Endothelial cell (in vitro differentiated cells): ENCODE measurements around the gene CSTB. TPM values are rescaled to one million over a fixed set of nuclear protein-coding genes. Genes with fewer than 3 reads are reported as not detected.

Experiments
- DNase-seq: peaks from one replicate; pipeline ENCODE4 v3.0.0; 2021; ENCODE audit warnings: low spot score
- H3K27ac Mint-ChIP-seq: one replicate; pipeline ENCODE4 v1.8.0; 2021; ENCODE audit warnings: mixed read lengths, inconsistent platforms; ENCODE audit not compliant: unreplicated experiment
- H3K27me3 Mint-ChIP-seq: one replicate; pipeline ENCODE4 v1.8.0; 2021; ENCODE audit warnings: mild to moderate bottlenecking, moderate library complexity, mixed read lengths, inconsistent platforms; ENCODE audit not compliant: unreplicated experiment
- H3K36me3 Mint-ChIP-seq: one replicate; pipeline ENCODE4 v1.8.0; 2021; ENCODE audit warnings: mild to moderate bottlenecking, low read depth, mixed read lengths, inconsistent platforms; ENCODE audit not compliant: unreplicated experiment
- H3K4me1 Mint-ChIP-seq: one replicate; pipeline ENCODE4 v1.8.0; 2021; ENCODE audit warnings: mild to moderate bottlenecking, mixed read lengths, inconsistent platforms; ENCODE audit not compliant: unreplicated experiment
- H3K4me3 Mint-ChIP-seq: one replicate; pipeline ENCODE4 v1.8.0; 2021; ENCODE audit warnings: mild to moderate bottlenecking, mixed read lengths, inconsistent platforms; ENCODE audit not compliant: unreplicated experiment
- H3K9me3 Mint-ChIP-seq: one replicate; pipeline ENCODE4 v1.8.0; 2021; ENCODE audit warnings: mixed read lengths, inconsistent platforms; ENCODE audit not compliant: unreplicated experiment
- CTCF ChIP-seq: fragments of 200-600 bp; sonication (generic); IDR thresholded peaks from one replicate; pipeline ENCODE4 v1.5.0; 2021; ENCODE audit warnings: antibody characterized with exemption; ENCODE audit not compliant: unreplicated experiment
- total RNA-seq: library from RNA; stranded (reverse); fragmentation: NEBNext Ultra II Directional; extraction: Animal tissue kit (Norgen Biotek cat#: 25700); gene quantifications from one replicate; pipeline ENCODE4 v1.2.1, GENCODE V29; 2021; ENCODE audit not compliant: unreplicated experiment

Gene CSTB
- total RNA-seq, 1 donor from 2014 or later: 66.5 TPM

GRCh38 chr21:43754948-43755781, 20.9 kb downstream of the CSTB start:
- Mint-ChIP-seq H3K27ac (no peak overlapping the region), H3K4me3 (no peak overlapping the region), H3K36me3 (peaks cover 29% of the 10 kb centered on the region), H3K27me3 (peaks cover 9% of the 10 kb centered on the region), H3K9me3 (no peaks in the 10 kb centered on the region), H3K4me1 (no peaks in the 10 kb centered on the region)
- no peak for TF ChIP-seq CTCF
- no peak for DNase-seq

GRCh38 chr21:43753439-43753799, 22.7 kb downstream of the CSTB start:
- Mint-ChIP-seq H3K4me3 (no peak overlapping the region), H3K27me3 (peaks cover 9% of the 10 kb centered on the region), H3K9me3 (no peaks in the 10 kb centered on the region), H3K4me1 (no peaks in the 10 kb centered on the region), H3K36me3 (peaks cover 29% of the 10 kb centered on the region), H3K27ac (no peak overlapping the region)
- no peak for TF ChIP-seq CTCF
- DNase-seq: no peak

- peaks cover 9% of the 10 kb centered on the region for H3K27me3 Mint-ChIP-seq
- TF ChIP-seq CTCF: no peak
- DNase-seq: no peak
- no peaks in the 10 kb centered on the region for H3K4me1 Mint-ChIP-seq
- H3K36me3 Mint-ChIP-seq: peaks cover 29% of the 10 kb centered on the region
- no peaks in the 10 kb centered on the region for H3K9me3 Mint-ChIP-seq
- no peak overlapping the region for H3K4me3 Mint-ChIP-seq
- no peak overlapping the region for H3K27ac Mint-ChIP-seq
Observed at GRCh38 chr21:43752758-43753438, 23.2 kb downstream of the CSTB start.

- Mint-ChIP-seq H3K9me3 (no peaks in the 10 kb centered on the region), H3K4me3 (no peak overlapping the region), H3K36me3 (peaks cover 29% of the 10 kb centered on the region), H3K4me1 (no peaks in the 10 kb centered on the region), H3K27me3 (peaks cover 9% of the 10 kb centered on the region), H3K27ac (no peak overlapping the region)
- DNase-seq: no peak
- no peak for TF ChIP-seq CTCF
Observed at GRCh38 chr21:43751955-43752591, 24.0 kb downstream of the CSTB start.
